22Rv1 (cell line): ENCODE data around the gene RMRP.

Source experiments
- CTCF ChIP-seq: fragments of 450-650 bp; IDR thresholded peaks from 2 replicates; pipeline ENCODE4 v1.5.1; 2017; ENCODE audit warnings: mild to moderate bottlenecking
- ZFX ChIP-seq: fragments of 450-650 bp; IDR thresholded peaks from 2 replicates; pipeline ENCODE4 v1.6.1; 2017; ENCODE audit warnings: antibody characterized with exemption, borderline replicate concordance

- TF ChIP-seq CTCF, result no peak
- no peak for TF ChIP-seq ZFX
These were observed 34.0 kb upstream of the RMRP start for GRCh38 chr9:35691757-35692301.
